ENCODE data around the gene FARP1. TPM values are rescaled to one million over a fixed set of nuclear protein-coding genes. Genes with fewer than 3 reads are reported as not detected.
A peak's percentile ranks its signal among the peaks of the same experiment; 100 is the strongest.

The FARP1 gene
- total and polyA plus RNA-seq, 3 experiments from 2014 or later = 0.16 to 0.27 (median 0.26) TPM

DNA sequence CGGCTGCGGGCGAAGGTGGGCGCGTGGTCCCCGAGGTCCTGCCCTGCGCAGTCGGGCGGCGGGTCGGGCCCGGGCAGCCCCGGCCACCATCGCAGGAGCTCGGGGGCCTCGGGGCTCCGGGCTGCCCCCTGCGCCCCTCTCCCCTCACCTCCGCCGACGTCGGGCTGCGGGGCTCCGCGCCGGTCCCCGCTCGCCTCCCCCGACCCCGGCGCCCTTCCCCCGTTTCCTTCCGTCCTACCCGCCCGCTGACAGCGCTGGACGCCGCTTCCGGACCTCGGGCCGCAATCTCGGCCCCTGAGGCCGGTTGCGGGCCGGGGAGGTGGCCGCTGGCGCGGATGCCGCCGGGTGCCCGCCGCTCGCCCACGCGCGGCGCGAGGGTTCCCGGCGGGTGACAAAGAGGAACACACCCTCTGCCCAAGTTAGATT, 720 bp downstream of the FARP1 start:
- no peak overlapping the region for H3K27ac ChIP-seq (ENCODE audit: low read depth, low read length)
- H3K27ac Mint-ChIP-seq = no peak overlapping the region
- ChIA-PET POLR2A (no interaction called here), CTCF (no interaction called here)
- H3K36me3 Mint-ChIP-seq = no peaks in the 10 kb centered on the region
- H3K4me3 ChIP-seq (ENCODE audit: low read length) = no peak overlapping the region
- H3K9me3 ChIP-seq (ENCODE audit: low read length) = no peaks in the 10 kb centered on the region
- peaks cover 0 to 21% (median 9%) of the 10 kb centered on the region in 3 donors for H3K4me1 Mint-ChIP-seq
- H3K27me3 ChIP-seq (ENCODE audit: insufficient read depth, low read length, poor library complexity, severe bottlenecking) = peaks cover 12% of the 10 kb centered on the region
- DNase-seq = no peak
- H3K4me1 ChIP-seq (ENCODE audit: insufficient read depth, low read length) = no peaks in the 10 kb centered on the region
- peaks cover 36 to 49% of the 10 kb centered on the region in 2 donors for H3K27me3 Mint-ChIP-seq
- no peaks in the 10 kb centered on the region for H3K9me3 Mint-ChIP-seq
- peak overlapping the region in 4 of 7 donors; percentile 61 to 66 (median 64) for H3K4me3 Mint-ChIP-seq
- H3K36me3 ChIP-seq (ENCODE audit: insufficient read depth, low read length) = no peaks in the 10 kb centered on the region

DNA sequence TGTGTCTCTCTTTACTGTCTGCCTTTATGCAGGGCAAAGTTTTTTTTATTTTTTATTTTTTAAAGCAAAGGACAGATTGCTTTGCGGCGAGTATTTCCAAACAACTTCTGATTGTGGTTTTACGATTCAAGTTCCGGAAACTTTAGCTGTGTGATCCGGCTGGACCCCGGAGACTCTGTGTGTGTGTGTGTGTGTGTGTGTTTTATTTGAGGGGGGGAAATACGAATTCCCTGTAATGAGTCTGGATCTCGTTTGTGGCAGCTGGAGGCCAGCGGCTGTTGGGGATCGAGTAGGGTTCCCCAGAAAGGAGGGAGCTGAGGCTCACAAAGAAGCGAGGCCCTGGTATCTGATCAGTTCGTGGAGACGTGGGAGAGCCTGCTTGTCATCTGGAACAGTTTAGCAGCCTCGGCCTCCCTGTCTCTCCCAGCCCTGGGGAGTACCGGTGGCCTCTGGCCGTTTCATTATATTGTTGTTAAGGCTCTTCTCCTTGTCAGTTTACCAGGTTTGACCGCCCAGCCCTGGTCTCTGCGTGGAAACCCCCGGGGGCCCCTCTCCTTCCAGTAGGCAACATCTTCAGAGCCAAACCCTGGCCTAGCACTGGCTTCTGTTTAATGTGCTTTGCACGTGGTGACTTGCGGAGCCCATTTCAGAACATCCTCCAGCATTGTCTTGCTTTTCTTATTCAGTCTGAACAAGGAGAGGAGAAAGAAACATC, 1.3 kb downstream of the FARP1 start:
- no peak overlapping the region for H3K27ac Mint-ChIP-seq
- DNase-seq = no peak
- no peaks in the 10 kb centered on the region for H3K36me3 Mint-ChIP-seq
- ChIA-PET POLR2A (no interaction called here), CTCF (no interaction called here)
- Histone ChIP-seq H3K9me3 (ENCODE audit: low read length) (no peaks in the 10 kb centered on the region), H3K36me3 (ENCODE audit: insufficient read depth, low read length) (no peaks in the 10 kb centered on the region), H3K4me3 (ENCODE audit: low read length) (no peak overlapping the region), H3K27ac (ENCODE audit: low read depth, low read length) (no peak overlapping the region), H3K27me3 (ENCODE audit: insufficient read depth, low read length, poor library complexity, severe bottlenecking) (peaks cover 12% of the 10 kb centered on the region), H3K4me1 (ENCODE audit: insufficient read depth, low read length) (no peaks in the 10 kb centered on the region)
- peaks cover 37 to 48% of the 10 kb centered on the region in 2 donors for H3K27me3 Mint-ChIP-seq
- peaks cover 0 to 21% (median 9%) of the 10 kb centered on the region in 3 donors for H3K4me1 Mint-ChIP-seq
- H3K9me3 Mint-ChIP-seq = no peaks in the 10 kb centered on the region
- peak overlapping the region in 6 of 7 donors; percentile 54 to 77 (median 64) for H3K4me3 Mint-ChIP-seq

DNA sequence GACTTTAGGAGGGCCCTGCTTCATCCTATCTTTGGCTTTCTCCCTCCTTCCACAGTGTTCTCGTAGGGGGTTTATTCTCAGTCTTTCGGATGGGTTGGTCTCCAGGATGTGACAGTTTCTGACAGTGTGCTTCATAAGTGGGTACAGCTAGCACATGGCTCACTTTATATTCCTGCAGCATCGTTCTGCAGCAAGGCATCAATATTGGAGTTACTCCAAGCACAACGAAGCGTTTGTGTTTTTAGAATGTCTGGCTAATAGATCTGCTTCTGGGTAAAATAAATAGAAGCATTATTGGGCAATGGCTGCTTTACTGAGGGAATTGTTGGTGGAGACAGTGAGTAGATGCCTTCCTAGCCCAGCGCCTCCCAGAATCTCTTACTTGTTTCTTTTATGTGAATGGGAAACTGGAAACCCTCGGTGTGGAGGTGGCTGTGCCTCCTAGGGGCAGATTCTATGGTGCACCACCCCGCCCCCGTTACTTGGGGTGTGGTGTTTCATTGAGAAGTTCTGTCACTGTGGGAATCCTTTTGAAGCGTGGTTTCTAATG, 2.0 kb downstream of the FARP1 start:
- H3K9me3 Mint-ChIP-seq = no peaks in the 10 kb centered on the region
- Histone ChIP-seq H3K4me1 (ENCODE audit: insufficient read depth, low read length) (no peaks in the 10 kb centered on the region), H3K4me3 (ENCODE audit: low read length) (no peak overlapping the region), H3K36me3 (ENCODE audit: insufficient read depth, low read length) (no peaks in the 10 kb centered on the region), H3K27me3 (ENCODE audit: insufficient read depth, low read length, poor library complexity, severe bottlenecking) (peaks cover 12% of the 10 kb centered on the region), H3K9me3 (ENCODE audit: low read length) (no peaks in the 10 kb centered on the region), H3K27ac (ENCODE audit: low read depth, low read length) (no peak overlapping the region)
- POLR2A ChIA-PET = no interaction called here
- H3K27me3 Mint-ChIP-seq = peaks cover 37 to 41% of the 10 kb centered on the region in 2 donors
- H3K4me3 Mint-ChIP-seq = peak overlapping the region; percentile 33 to 84 (median 61)
- peaks cover 0 to 21% (median 9%) of the 10 kb centered on the region in 3 donors for H3K4me1 Mint-ChIP-seq
- no peak overlapping the region for H3K27ac Mint-ChIP-seq
- CTCF ChIA-PET = no interaction called here
- no peak for DNase-seq
- no peaks in the 10 kb centered on the region for H3K36me3 Mint-ChIP-seq

DNA sequence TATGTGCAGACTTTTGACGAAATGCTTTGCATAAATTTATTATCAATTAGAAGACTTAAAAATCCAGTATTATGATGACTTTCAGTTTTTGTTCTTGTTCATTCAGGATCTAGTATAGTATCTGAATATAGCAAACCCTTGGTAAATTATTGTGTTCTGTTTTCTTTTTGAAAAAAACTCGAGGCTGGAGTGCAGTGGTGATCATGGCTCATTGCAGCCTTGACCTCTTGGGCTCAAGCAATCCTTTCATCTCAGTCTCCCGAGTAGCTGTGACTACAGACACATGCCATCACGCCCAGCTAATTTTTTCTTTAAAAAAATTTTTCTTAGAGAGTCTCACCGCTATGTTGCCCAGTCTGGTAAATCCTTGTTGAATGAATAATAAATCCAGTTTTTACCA, 4.6 kb downstream of the FARP1 start:
- Histone ChIP-seq H3K36me3 (ENCODE audit: insufficient read depth, low read length) (no peaks in the 10 kb centered on the region), H3K27ac (ENCODE audit: low read depth, low read length) (no peak overlapping the region), H3K4me3 (ENCODE audit: low read length) (no peak overlapping the region), H3K27me3 (ENCODE audit: insufficient read depth, low read length, poor library complexity, severe bottlenecking) (no peaks in the 10 kb centered on the region), H3K4me1 (ENCODE audit: insufficient read depth, low read length) (no peaks in the 10 kb centered on the region), H3K9me3 (ENCODE audit: low read length) (no peaks in the 10 kb centered on the region)
- no peaks in the 10 kb centered on the region for H3K36me3 Mint-ChIP-seq
- peaks cover 0 to 12% (median 5%) of the 10 kb centered on the region in 3 donors for H3K4me1 Mint-ChIP-seq
- H3K27me3 Mint-ChIP-seq = peaks cover 21 to 38% of the 10 kb centered on the region in 2 donors
- no peaks in the 10 kb centered on the region for H3K9me3 Mint-ChIP-seq
- CTCF ChIA-PET = interaction anchor here (1.2 kb wide), 1 partner anchor 51 kb away, joined by 3 read pairs; no protein-coding TSS in a partner anchor
- POLR2A ChIA-PET = no interaction called here
- no peak overlapping the region for H3K4me3 Mint-ChIP-seq
- no peak for DNase-seq
- no peak overlapping the region for H3K27ac Mint-ChIP-seq

DNA sequence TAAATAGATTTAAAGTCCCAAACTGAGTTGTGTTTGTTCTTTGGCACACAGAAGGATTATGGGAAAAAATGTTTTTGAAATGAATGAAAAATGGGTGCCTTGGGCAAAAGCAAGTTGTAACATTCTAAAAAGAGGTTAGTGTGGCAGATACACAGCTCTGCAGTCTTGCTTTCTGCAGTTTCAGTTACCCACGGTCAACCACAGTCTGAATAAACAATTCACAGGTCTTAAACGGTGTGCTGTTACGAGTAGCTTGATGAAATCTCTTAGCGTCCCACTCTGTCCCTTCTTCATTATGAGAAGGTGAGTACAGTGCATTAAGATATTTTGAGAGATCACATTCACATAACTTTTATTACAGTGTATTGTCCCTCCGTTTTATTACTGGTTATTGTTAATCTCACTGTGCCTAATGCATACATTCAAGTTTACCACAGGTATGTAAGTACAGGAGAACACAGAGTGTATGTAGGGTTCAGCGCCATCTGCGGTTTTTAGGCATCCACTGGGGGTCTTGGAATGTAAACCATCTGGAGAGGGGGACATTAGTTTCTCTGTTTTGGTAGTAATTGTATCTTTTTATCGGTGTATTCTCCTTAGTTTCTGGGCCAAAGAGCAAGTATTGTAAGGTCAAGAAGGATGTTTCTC, 8.1 kb downstream of the FARP1 start:
- ChIA-PET CTCF (no interaction called here), POLR2A (no interaction called here)
- DNase-seq = no peak
- Mint-ChIP-seq H3K27me3 (peaks cover 9 to 25% of the 10 kb centered on the region in 2 donors), H3K36me3 (no peaks in the 10 kb centered on the region), H3K27ac (no peak overlapping the region), H3K4me3 (no peak overlapping the region), H3K9me3 (no peaks in the 10 kb centered on the region), H3K4me1 (no peaks in the 10 kb centered on the region)
- Histone ChIP-seq H3K4me3 (ENCODE audit: low read length) (no peak overlapping the region), H3K9me3 (ENCODE audit: low read length) (no peaks in the 10 kb centered on the region), H3K27ac (ENCODE audit: low read depth, low read length) (no peak overlapping the region), H3K36me3 (ENCODE audit: insufficient read depth, low read length) (no peaks in the 10 kb centered on the region), H3K4me1 (ENCODE audit: insufficient read depth, low read length) (no peaks in the 10 kb centered on the region), H3K27me3 (ENCODE audit: insufficient read depth, low read length, poor library complexity, severe bottlenecking) (no peaks in the 10 kb centered on the region)

DNA sequence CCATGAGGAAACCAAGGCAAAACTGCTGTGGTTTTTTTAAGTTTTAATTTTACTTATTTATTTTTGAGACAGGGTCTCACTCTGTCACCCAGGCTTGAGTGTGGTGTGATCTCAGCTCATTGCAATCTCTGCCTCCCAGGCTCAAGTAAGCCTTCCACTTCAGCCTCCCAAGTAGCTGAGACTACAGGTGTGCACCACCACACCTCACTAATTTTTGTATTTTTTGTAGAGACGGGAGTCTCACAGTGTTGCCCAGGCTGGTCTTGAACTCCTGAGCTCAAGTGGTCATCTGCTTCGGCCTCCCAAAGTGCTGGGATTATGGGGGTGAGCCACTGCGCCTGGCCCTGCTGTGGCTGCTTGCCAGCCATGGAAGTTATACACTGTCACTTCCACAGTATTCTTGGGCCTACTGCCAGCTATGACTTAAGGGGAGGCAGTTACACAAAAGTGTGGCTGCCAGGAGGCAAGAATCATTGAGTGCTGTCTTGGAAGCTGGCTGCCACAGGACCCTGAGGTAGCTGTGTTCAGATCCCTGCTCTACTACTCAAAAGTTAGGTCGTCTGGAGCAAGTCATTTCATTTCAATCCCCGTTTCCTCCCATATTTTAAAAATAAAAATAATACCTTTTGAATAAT, 12.7 kb downstream of the FARP1 start:
- H3K36me3 ChIP-seq (ENCODE audit: insufficient read depth, low read length) = no peaks in the 10 kb centered on the region
- H3K9me3 Mint-ChIP-seq = no peaks in the 10 kb centered on the region
- H3K4me1 Mint-ChIP-seq = no peaks in the 10 kb centered on the region
- no peak for DNase-seq
- H3K4me1 ChIP-seq (ENCODE audit: insufficient read depth, low read length) = no peaks in the 10 kb centered on the region
- H3K27ac Mint-ChIP-seq = no peak overlapping the region
- ChIA-PET CTCF (no interaction called here), POLR2A (no interaction called here)
- no peaks in the 10 kb centered on the region for H3K27me3 ChIP-seq (ENCODE audit: insufficient read depth, low read length, poor library complexity, severe bottlenecking)
- H3K36me3 Mint-ChIP-seq = no peaks in the 10 kb centered on the region
- peaks cover 10 to 29% of the 10 kb centered on the region in 2 donors for H3K27me3 Mint-ChIP-seq
- no peak overlapping the region for H3K27ac ChIP-seq (ENCODE audit: low read depth, low read length)
- H3K4me3 ChIP-seq (ENCODE audit: low read length) = no peak overlapping the region
- H3K4me3 Mint-ChIP-seq = no peak overlapping the region
- no peaks in the 10 kb centered on the region for H3K9me3 ChIP-seq (ENCODE audit: low read length)

DNA sequence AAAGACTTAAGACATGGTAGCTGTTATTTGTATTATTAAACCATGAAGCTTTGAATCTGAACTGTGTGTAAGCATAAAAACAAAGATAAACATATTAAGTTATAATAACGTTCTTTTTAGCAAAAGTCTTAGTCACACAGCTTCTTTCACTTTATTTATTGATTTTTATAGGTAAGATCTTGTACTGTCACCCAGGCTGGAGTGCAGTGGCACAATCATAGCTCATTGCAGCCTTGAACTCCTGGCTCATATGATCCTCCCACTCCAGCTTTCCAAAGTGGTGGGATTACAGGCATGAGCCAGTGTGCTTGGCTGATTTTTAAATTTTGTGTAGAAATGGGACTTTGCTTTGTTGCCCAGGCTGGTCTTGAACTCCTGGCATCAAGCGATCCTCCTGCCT, 13.4 kb downstream of the FARP1 start:
- Histone ChIP-seq H3K27ac (ENCODE audit: low read depth, low read length) (no peak overlapping the region), H3K4me1 (ENCODE audit: insufficient read depth, low read length) (no peaks in the 10 kb centered on the region), H3K4me3 (ENCODE audit: low read length) (no peak overlapping the region), H3K9me3 (ENCODE audit: low read length) (no peaks in the 10 kb centered on the region), H3K27me3 (ENCODE audit: insufficient read depth, low read length, poor library complexity, severe bottlenecking) (no peaks in the 10 kb centered on the region), H3K36me3 (ENCODE audit: insufficient read depth, low read length) (no peaks in the 10 kb centered on the region)
- Mint-ChIP-seq H3K27me3 (peaks cover 10 to 26% of the 10 kb centered on the region in 2 donors), H3K27ac (no peak overlapping the region), H3K9me3 (no peaks in the 10 kb centered on the region), H3K4me3 (no peak overlapping the region), H3K36me3 (no peaks in the 10 kb centered on the region), H3K4me1 (no peaks in the 10 kb centered on the region)
- ChIA-PET CTCF (no interaction called here), POLR2A (no interaction called here)
- DNase-seq = no peak

DNA sequence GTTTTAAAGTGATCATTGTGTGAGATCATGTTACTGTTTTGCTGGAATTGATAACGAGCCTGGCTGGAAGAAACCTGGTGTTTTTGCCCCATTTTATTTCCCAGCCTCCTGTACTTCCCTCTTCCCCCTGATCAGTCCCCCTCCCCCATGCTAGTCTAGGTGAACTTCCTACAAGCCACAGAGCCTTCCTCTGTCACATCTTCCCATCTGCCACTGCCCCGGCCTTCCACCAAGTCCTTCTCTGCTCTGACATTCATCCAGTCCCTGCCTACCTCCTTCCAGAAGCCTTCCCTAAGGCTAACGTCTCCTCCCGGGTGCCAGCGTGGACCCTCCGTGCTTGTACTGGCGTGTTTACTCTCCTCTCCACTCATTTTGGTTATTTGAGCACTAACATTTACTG, 14.3 kb downstream of the FARP1 start:
- no peaks in the 10 kb centered on the region for H3K27me3 ChIP-seq (ENCODE audit: insufficient read depth, low read length, poor library complexity, severe bottlenecking)
- no peaks in the 10 kb centered on the region for H3K4me1 Mint-ChIP-seq
- no peaks in the 10 kb centered on the region for H3K9me3 ChIP-seq (ENCODE audit: low read length)
- no peaks in the 10 kb centered on the region for H3K36me3 ChIP-seq (ENCODE audit: insufficient read depth, low read length)
- no peak for DNase-seq
- no peaks in the 10 kb centered on the region for H3K4me1 ChIP-seq (ENCODE audit: insufficient read depth, low read length)
- peaks cover 12 to 18% of the 10 kb centered on the region in 2 donors for H3K27me3 Mint-ChIP-seq
- CTCF ChIA-PET = no interaction called here
- H3K4me3 ChIP-seq (ENCODE audit: low read length) = no peak overlapping the region
- no peak overlapping the region for H3K4me3 Mint-ChIP-seq
- H3K9me3 Mint-ChIP-seq = peaks cover 0 to 2% (median 0%) of the 10 kb centered on the region in 5 donors
- POLR2A ChIA-PET = no interaction called here
- H3K36me3 Mint-ChIP-seq = no peaks in the 10 kb centered on the region
- no peak overlapping the region for H3K27ac Mint-ChIP-seq
- H3K27ac ChIP-seq (ENCODE audit: low read depth, low read length) = no peak overlapping the region

Data from CD8-positive, alpha-beta memory T cell (primary cell).